GM12873 (cell line): ENCODE results near the gene ZNF766.

ENCODE experiments used
- TF ChIP-seq, protein P1 (sequence below): IDR thresholded peaks from 2 replicates; pipeline ENCODE4 v1.5.1; 2012; ENCODE audit warnings: low read depth, mild to moderate bottlenecking, moderate library complexity, low read length, control low read depth; ENCODE audit not compliant: insufficient read depth; ENCODE audit errors: missing control alignments

Gene ZNF766

DNA sequence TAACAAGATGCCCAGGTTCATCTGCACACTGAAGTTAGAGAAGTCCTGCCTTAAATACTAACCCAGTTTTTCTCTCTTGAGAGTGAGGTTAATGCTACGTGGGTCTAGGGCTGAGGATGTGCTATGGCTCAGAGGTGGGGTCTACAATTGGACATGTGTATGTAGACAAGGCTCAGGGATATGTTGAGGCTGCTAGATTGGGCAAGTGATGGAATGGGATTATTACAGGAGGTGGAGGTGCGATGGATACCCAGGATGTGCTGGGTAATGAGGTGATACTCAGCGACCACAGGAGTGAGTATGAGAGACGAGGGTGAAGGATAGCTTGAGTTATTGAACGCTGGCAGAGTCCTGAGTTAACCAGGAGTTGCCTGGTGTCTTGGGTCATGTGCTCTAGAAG is 41.4 kb upstream of the ZNF766 start:
- TF ChIP-seq, protein P1, sequence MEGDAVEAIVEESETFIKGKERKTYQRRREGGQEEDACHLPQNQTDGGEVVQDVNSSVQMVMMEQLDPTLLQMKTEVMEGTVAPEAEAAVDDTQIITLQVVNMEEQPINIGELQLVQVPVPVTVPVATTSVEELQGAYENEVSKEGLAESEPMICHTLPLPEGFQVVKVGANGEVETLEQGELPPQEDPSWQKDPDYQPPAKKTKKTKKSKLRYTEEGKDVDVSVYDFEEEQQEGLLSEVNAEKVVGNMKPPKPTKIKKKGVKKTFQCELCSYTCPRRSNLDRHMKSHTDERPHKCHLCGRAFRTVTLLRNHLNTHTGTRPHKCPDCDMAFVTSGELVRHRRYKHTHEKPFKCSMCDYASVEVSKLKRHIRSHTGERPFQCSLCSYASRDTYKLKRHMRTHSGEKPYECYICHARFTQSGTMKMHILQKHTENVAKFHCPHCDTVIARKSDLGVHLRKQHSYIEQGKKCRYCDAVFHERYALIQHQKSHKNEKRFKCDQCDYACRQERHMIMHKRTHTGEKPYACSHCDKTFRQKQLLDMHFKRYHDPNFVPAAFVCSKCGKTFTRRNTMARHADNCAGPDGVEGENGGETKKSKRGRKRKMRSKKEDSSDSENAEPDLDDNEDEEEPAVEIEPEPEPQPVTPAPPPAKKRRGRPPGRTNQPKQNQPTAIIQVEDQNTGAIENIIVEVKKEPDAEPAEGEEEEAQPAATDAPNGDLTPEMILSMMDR = no peak

- TF ChIP-seq, protein P1 = no peak
Measured at GRCh38 chr19:52229524-52229923, 39.9 kb upstream of the ZNF766 start.

- TF ChIP-seq, protein P1 = no peak
Measured at GRCh38 chr19:52230685-52231084, 38.7 kb upstream of the ZNF766 start.

- TF ChIP-seq, protein P1 = no peak
Measured at GRCh38 chr19:52231154-52231910, 38.1 kb upstream of the ZNF766 start.

- TF ChIP-seq, protein P1 = no peak
Measured at GRCh38 chr19:52234406-52234805, 35.0 kb upstream of the ZNF766 start.

DNA sequence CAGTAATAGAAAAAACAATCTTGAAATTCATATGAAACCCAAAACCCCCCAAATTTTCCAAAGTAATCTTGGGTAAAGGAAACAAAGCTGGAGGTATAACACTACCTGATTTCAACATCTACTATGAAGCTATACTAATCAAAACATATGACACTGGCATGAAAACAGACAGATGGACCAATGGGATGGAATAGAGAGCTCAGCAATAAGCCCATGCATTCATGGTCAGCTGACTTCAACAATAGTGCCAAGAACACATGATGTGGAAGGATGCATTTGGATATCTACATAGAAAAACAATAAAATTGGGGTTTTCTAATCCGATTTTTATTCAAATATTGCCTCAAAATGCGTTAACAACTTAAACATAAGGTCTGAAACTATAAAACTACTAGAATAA is 32.2 kb upstream of the ZNF766 start:
- TF ChIP-seq, protein P1 = no peak

GRCh38 chr19:52237771-52238400 is 31.5 kb upstream of the ZNF766 start:
- TF ChIP-seq, protein P1 = peak; percentile 90
